Caco-2 (cell line): ENCODE data around the gene ESPNL. TPM values are rescaled to one million over a fixed set of nuclear protein-coding genes. Genes with fewer than 3 reads are reported as not detected.

Source experiments
- BruUV-seq: library from RNA; stranded (reverse); fragments of 400-500 nt; replicated peaks from 2 replicates; lab custom pipeline; 2021; lab: Mats Ljungman, UMichigan
- CTCF ChIA-PET: fragments of 300-600 bp; sonication (Branson Sonifier 250); formaldehyde crosslinking; loops from one replicate; lab custom pipeline; 2022; ENCODE audit warnings: antibody characterized with exemption; lab: Charles Lee
- POLR2A ChIA-PET: fragments of 300-600 bp; sonication (Branson Sonifier 250); formaldehyde crosslinking; loops from one replicate; lab custom pipeline; 2022; ENCODE audit warnings: antibody characterized with exemption; lab: Charles Lee
- DNase-seq, 2 experiments: peaks; one replicate each; pipeline versions ENCODE4 v3.0.0 to v3.0.0-alpha.2; 2020 to 2022
- H3K27me3 ChIP-seq: replicated peaks from 2 replicates; pipeline ENCODE4 v1.6.0; 2011; ENCODE audit warnings: low read length; ENCODE audit not compliant: control insufficient read depth, insufficient read depth
- H3K36me3 ChIP-seq: 2 replicates; pipeline ENCODE4 v1.5.1; 2011; ENCODE audit warnings: low read length; ENCODE audit not compliant: control insufficient read depth, insufficient read depth
- H3K4me1 ChIP-seq: fragments of 250-450 bp; sonication (Bioruptor Pico); 2 replicates; pipeline ENCODE4 v1.5.1; 2020; ENCODE audit warnings: mild to moderate bottlenecking
- H3K4me3 ChIP-seq: 2 replicates; pipeline ENCODE4 v1.5.1; 2011; ENCODE audit warnings: low read depth, mild to moderate bottlenecking, control low read depth, low read length
- H3K9me3 ChIP-seq: fragments of 250-450 bp; sonication (Bioruptor Pico); 2 replicates; pipeline ENCODE4 v1.5.1; 2020; ENCODE audit warnings: mild to moderate bottlenecking, moderate library complexity
- H3K27ac Mint-ChIP-seq: one replicate; pipeline ENCODE4 v1.8.0; 2022; ENCODE audit warnings: mixed read lengths; ENCODE audit not compliant: unreplicated experiment
- H3K27me3 Mint-ChIP-seq: one replicate; pipeline ENCODE4 v1.8.0; 2022; ENCODE audit warnings: mixed read lengths; ENCODE audit not compliant: insufficient read depth, unreplicated experiment
- H3K36me3 Mint-ChIP-seq: one replicate; pipeline ENCODE4 v1.8.0; 2022; ENCODE audit warnings: mild to moderate bottlenecking, mixed read lengths; ENCODE audit not compliant: insufficient read depth, unreplicated experiment
- H3K4me1 Mint-ChIP-seq: one replicate; pipeline ENCODE4 v1.8.0; 2022; ENCODE audit warnings: low read depth, mixed read lengths; ENCODE audit not compliant: unreplicated experiment
- H3K4me3 Mint-ChIP-seq: one replicate; pipeline ENCODE4 v1.8.0; 2022; ENCODE audit warnings: mild to moderate bottlenecking, moderate library complexity, mixed read lengths; ENCODE audit not compliant: unreplicated experiment
- H3K9me3 Mint-ChIP-seq: one replicate; pipeline ENCODE4 v1.8.0; 2022; ENCODE audit warnings: mixed read lengths; ENCODE audit not compliant: unreplicated experiment
- CTCF ChIP-seq, 2 experiments: fragments of 200-600 bp in 1 of 2; IDR thresholded peaks; 1 replicate in 1 of 2; 2 replicates in 1 of 2; pipeline versions ENCODE4 v1.5.1 to v1.8.0; 2011 to 2022; ENCODE audit warnings: antibody characterized with exemption in 1 of 2, control low read depth in 1 of 2, inconsistent platforms in 1 of 2, low read depth in 1 of 2, low read length in 1 of 2, mild to moderate bottlenecking in 1 of 2, moderate library complexity in 1 of 2; ENCODE audit not compliant: insufficient read depth in 1 of 2, severe bottlenecking in 1 of 2, unreplicated experiment in 1 of 2
- intact Hi-C: fragments of 100-400 bp; cut with micrococcal nuclease; formaldehyde crosslinking; loops from one replicate; pipeline ENCODE4 v1.10.0; 2022; ENCODE audit not compliant: unreplicated experiment
- total RNA-seq: library from RNA; stranded (reverse); gene quantifications from 2 replicates; pipeline ENCODE4 v1.2.3, GENCODE V29; 2022

ESPNL gene
- total RNA-seq, 1 experiment from 2014 or later, result not detected

GRCh38 chr2:238106339-238106697, 6.2 kb downstream of the ESPNL start:
- H3K4me1 ChIP-seq, result no peaks in the 10 kb centered on the region
- H3K36me3 ChIP-seq, result no peaks in the 10 kb centered on the region
- ChIA-PET POLR2A (no interaction called here), CTCF (interaction anchor here (1.1 kb wide), 1 partner anchor 248 kb away, joined by 3 read pairs; no protein-coding TSS in a partner anchor)
- BruUV-seq, result no TSS peak
- no peaks in the 10 kb centered on the region for H3K27me3 ChIP-seq
- no peak overlapping the region for H3K4me3 ChIP-seq
- no peaks in the 10 kb centered on the region for H3K36me3 Mint-ChIP-seq
- no peak overlapping the region for H3K27ac Mint-ChIP-seq
- H3K27me3 Mint-ChIP-seq, result no peaks in the 10 kb centered on the region
- intact Hi-C loops, result no loop called here
- no peaks in the 10 kb centered on the region for H3K9me3 ChIP-seq
- no peak overlapping the region for H3K4me3 Mint-ChIP-seq
- peak in 1 of 2 experiments; percentile 2 for TF ChIP-seq CTCF (IDR thresholded peaks at IDR 0.05; ENCODE audit: insufficient read depth in 1 of 2, low read depth in 1 of 2, low read length in 1 of 2, severe bottlenecking in 1 of 2, unreplicated experiment in 1 of 2)
- no peaks in the 10 kb centered on the region for H3K9me3 Mint-ChIP-seq
- no peaks in the 10 kb centered on the region for H3K4me1 Mint-ChIP-seq
- no peak for DNase-seq

- ChIA-PET CTCF (interaction anchor here (1.1 kb wide), 1 partner anchor 248 kb away, joined by 3 read pairs; no protein-coding TSS in a partner anchor), POLR2A (no interaction called here)
- no peaks in the 10 kb centered on the region for H3K36me3 Mint-ChIP-seq
- H3K4me3 Mint-ChIP-seq, result no peak overlapping the region
- intact Hi-C loops, result no loop called here
- no peaks in the 10 kb centered on the region for H3K9me3 Mint-ChIP-seq
- no peak overlapping the region for H3K4me3 ChIP-seq
- no peaks in the 10 kb centered on the region for H3K27me3 Mint-ChIP-seq
- DNase-seq, result no peak
- H3K4me1 ChIP-seq, result no peaks in the 10 kb centered on the region
- no peaks in the 10 kb centered on the region for H3K36me3 ChIP-seq
- no peak overlapping the region for H3K27ac Mint-ChIP-seq
- BruUV-seq, result no TSS peak
- no peaks in the 10 kb centered on the region for H3K9me3 ChIP-seq
- H3K4me1 Mint-ChIP-seq, result no peaks in the 10 kb centered on the region
- TF ChIP-seq CTCF (IDR thresholded peaks at IDR 0.05; ENCODE audit: insufficient read depth in 1 of 2, low read depth in 1 of 2, low read length in 1 of 2, severe bottlenecking in 1 of 2, unreplicated experiment in 1 of 2), result no peak
- H3K27me3 ChIP-seq, result no peaks in the 10 kb centered on the region
These were observed 6.8 kb downstream of the ESPNL start for GRCh38 chr2:238106698-238107524.

- no TSS peak for BruUV-seq
- intact Hi-C loops, result no loop called here
- Mint-ChIP-seq H3K4me3 (no peak overlapping the region), H3K36me3 (no peaks in the 10 kb centered on the region), H3K4me1 (no peaks in the 10 kb centered on the region), H3K9me3 (peaks cover 2% of the 10 kb centered on the region), H3K27ac (no peak overlapping the region), H3K27me3 (no peaks in the 10 kb centered on the region)
- no peak for DNase-seq
- Histone ChIP-seq H3K4me1 (no peaks in the 10 kb centered on the region), H3K4me3 (no peak overlapping the region), H3K36me3 (no peaks in the 10 kb centered on the region), H3K27me3 (no peaks in the 10 kb centered on the region), H3K9me3 (no peaks in the 10 kb centered on the region)
- TF ChIP-seq CTCF (IDR thresholded peaks at IDR 0.05; ENCODE audit: insufficient read depth in 1 of 2, low read depth in 1 of 2, low read length in 1 of 2, severe bottlenecking in 1 of 2, unreplicated experiment in 1 of 2), result no peak
- POLR2A ChIA-PET, result no interaction called here
- CTCF ChIA-PET, result no interaction called here
These were observed 7.6 kb downstream of the ESPNL start for GRCh38 chr2:238107525-238108422.
